ENCODE measurements around the gene MAGEA3. TPM values are rescaled to one million over a fixed set of nuclear protein-coding genes. Genes with fewer than 3 reads are reported as not detected.
"Not testable (repeated sequence)": the region's sequence is repeated elsewhere in the genome, so short reads cannot be mapped to it uniquely, and the experiment has no call there.

MAGEA3 gene
- total RNA-seq, 1 experiment from 2014 or later = not detected

GRCh38 chrX:152681012-152681411 lies 17.6 kb upstream of the MAGEA3 start:
- H3K4me1 Mint-ChIP-seq; H3K27ac ChIP-seq (ENCODE audit: insufficient read length, low read depth, low read length); H2AFZ ChIP-seq (ENCODE audit: low read length); H2BK12ac ChIP-seq (ENCODE audit: insufficient read length, low read depth, low read length); H3K14ac ChIP-seq (ENCODE audit: insufficient read depth, low read length); H3K4me2 ChIP-seq (ENCODE audit: insufficient read depth, insufficient read length, low read length); H4K20me1 ChIP-seq (ENCODE audit: control insufficient read depth, insufficient read depth, insufficient read length); H3K4me3 Mint-ChIP-seq; H4K8ac ChIP-seq (replicated peaks; ENCODE audit: insufficient read length, low read depth, low read length); H3K27ac Mint-ChIP-seq; H3K9me3 ChIP-seq (ENCODE audit: control insufficient read depth, low read depth, low read length); H3K18ac ChIP-seq (ENCODE audit: insufficient read length, low read depth, low read length); H3K9ac ChIP-seq (ENCODE audit: extremely low read depth, insufficient read length, low read length); H2BK120ac ChIP-seq (ENCODE audit: low read depth, low read length, poor library complexity, severe bottlenecking); H2AK5ac ChIP-seq (ENCODE audit: insufficient read length, low read length); H2BK15ac ChIP-seq (ENCODE audit: low read depth, low read length); H3K23me2 ChIP-seq (ENCODE audit: insufficient read length, low read depth, low read length, poor library complexity, severe bottlenecking); H2BK20ac ChIP-seq (ENCODE audit: low read depth, low read length, poor library complexity, severe bottlenecking); H3T11ph ChIP-seq (ENCODE audit: low read length); H3K4me1 ChIP-seq (ENCODE audit: insufficient read depth, low read length); H3K79me2 ChIP-seq (ENCODE audit: insufficient read depth, low read length); H4K5ac ChIP-seq (ENCODE audit: insufficient read length, low read depth, low read length); H4K91ac ChIP-seq (ENCODE audit: insufficient read length, low read depth, low read length); H3K4ac ChIP-seq (ENCODE audit: low read depth, low read length); H3K36me3 Mint-ChIP-seq (ENCODE audit: insufficient read depth in 1 of 3, low read depth in 3 of 3); H3K27me3 ChIP-seq (ENCODE audit: insufficient read depth, low read length); H3K23ac ChIP-seq (ENCODE audit: insufficient read length, low read depth, low read length); H3K79me1 ChIP-seq (ENCODE audit: insufficient read depth, low read depth, low read length, poor library complexity, severe bottlenecking); DNase-seq; H2BK5ac ChIP-seq (ENCODE audit: insufficient read length, low read length); H3K56ac ChIP-seq (ENCODE audit: insufficient read length, low read depth, low read length): not testable (repeated sequence)
- H3K9me3 Mint-ChIP-seq = peaks cover 22 to 23% of the 10 kb centered on the region in 2 experiments
- peaks cover 20% of the 10 kb centered on the region for H3K27me3 Mint-ChIP-seq (ENCODE audit: low read depth)
- WGBS (ENCODE audit: extremely low coverage, insufficient read length, low lambda C conversion rate) = no CpG with 5 or more reads among the region's 3 CpGs

- not testable (repeated sequence) for H3K9ac ChIP-seq (ENCODE audit: extremely low read depth, insufficient read length, low read length); H3K4ac ChIP-seq (ENCODE audit: low read depth, low read length); H3K27ac Mint-ChIP-seq; H2BK5ac ChIP-seq (ENCODE audit: insufficient read length, low read length); H3K4me2 ChIP-seq (ENCODE audit: insufficient read depth, insufficient read length, low read length); H3K56ac ChIP-seq (ENCODE audit: insufficient read length, low read depth, low read length); H2BK12ac ChIP-seq (ENCODE audit: insufficient read length, low read depth, low read length); H4K8ac ChIP-seq (replicated peaks; ENCODE audit: insufficient read length, low read depth, low read length); H3K14ac ChIP-seq (ENCODE audit: insufficient read depth, low read length); H3K4me1 ChIP-seq (ENCODE audit: insufficient read depth, low read length); H3K27ac ChIP-seq (ENCODE audit: insufficient read length, low read depth, low read length); H3K27me3 ChIP-seq (ENCODE audit: insufficient read depth, low read length); H2BK20ac ChIP-seq (ENCODE audit: low read depth, low read length, poor library complexity, severe bottlenecking); H3K18ac ChIP-seq (ENCODE audit: insufficient read length, low read depth, low read length); H3K79me1 ChIP-seq (ENCODE audit: insufficient read depth, low read depth, low read length, poor library complexity, severe bottlenecking); H2BK15ac ChIP-seq (ENCODE audit: low read depth, low read length); H3T11ph ChIP-seq (ENCODE audit: low read length); H2AK5ac ChIP-seq (ENCODE audit: insufficient read length, low read length); H4K20me1 ChIP-seq (ENCODE audit: control insufficient read depth, insufficient read depth, insufficient read length); H3K23me2 ChIP-seq (ENCODE audit: insufficient read length, low read depth, low read length, poor library complexity, severe bottlenecking); H3K4me1 Mint-ChIP-seq; H4K91ac ChIP-seq (ENCODE audit: insufficient read length, low read depth, low read length); H3K23ac ChIP-seq (ENCODE audit: insufficient read length, low read depth, low read length); H4K5ac ChIP-seq (ENCODE audit: insufficient read length, low read depth, low read length); H3K4me3 Mint-ChIP-seq; H3K27me3 Mint-ChIP-seq (ENCODE audit: low read depth); H3K79me2 ChIP-seq (ENCODE audit: insufficient read depth, low read length); H3K9me3 ChIP-seq (ENCODE audit: control insufficient read depth, low read depth, low read length); H2BK120ac ChIP-seq (ENCODE audit: low read depth, low read length, poor library complexity, severe bottlenecking); H3K36me3 Mint-ChIP-seq (ENCODE audit: insufficient read depth in 1 of 3, low read depth in 3 of 3); H2AFZ ChIP-seq (ENCODE audit: low read length)
- H3K9me3 Mint-ChIP-seq = peaks cover 10 to 13% of the 10 kb centered on the region in 2 experiments; a peak in 4 of 5 replicates
- peak; percentile 5 for DNase-seq
- no CpG with 5 or more reads among the region's 5 CpGs for WGBS (ENCODE audit: extremely low coverage, insufficient read length, low lambda C conversion rate)
Observed at GRCh38 chrX:152700390-152700789, 1.8 kb downstream of the MAGEA3 start.
